Heart left ventricle (tissue), 13 donors: ENCODE data around the gene SP6.

Experiments used
- POLR2A ChIP-seq, 2 donors: fragments of 450-650 bp; IDR thresholded peaks; one replicate each; pipeline ENCODE4 v1.6.1; 2017; ENCODE audit warnings: antibody characterized with exemption in 2 of 2, mild to moderate bottlenecking in 2 of 2, moderate library complexity in 2 of 2
- TF ChIP-seq, protein P1 (sequence below), 12 donors: fragments of 200-600 bp; sonication (generic) in 4 of 12; IDR thresholded peaks; one replicate each; pipeline versions ENCODE4 v1.5.0 to v1.8.0; 2018 to 2022; ENCODE audit warnings: antibody characterized with exemption in 12 of 12, mild to moderate bottlenecking in 5 of 12
- donor health status: ischemic (EF 13 %, LVEDD 7.1; RV severe dilation, severe dysfunction).
- donor health status: DM: no; HTN: yes; CAD: no.
- donor health status: DM: no; HTN: no; CAD: no.
- donor health status: ischemic (EF 25% LVEDD 6.9; RV normal size, moderate dysfunction).
- donor health status: ischemic (EF 25% LVEDD 5.7; RV mildly dilated, moderate dysfunction).
- donor health status: ischemic (EF 35%, LVEDD 5.7; RV mildly dilated, moderate dysfunction).
- donor health status: nonischemic (EF 11% LVEDD 7.7; RV severe dilation, severe dysfunction).
- donor health status: DM: yes; HTN: yes; CAD: no.
- donor health status: PGD.
- donor health status: ischemic (EF 29% LVEDD 5.4; RV normal size, mild dysfunction).
- donor health status: nonischemic (EF 23%, LVEDD 6.1; RV moderate dilation, normal function).

DNA sequence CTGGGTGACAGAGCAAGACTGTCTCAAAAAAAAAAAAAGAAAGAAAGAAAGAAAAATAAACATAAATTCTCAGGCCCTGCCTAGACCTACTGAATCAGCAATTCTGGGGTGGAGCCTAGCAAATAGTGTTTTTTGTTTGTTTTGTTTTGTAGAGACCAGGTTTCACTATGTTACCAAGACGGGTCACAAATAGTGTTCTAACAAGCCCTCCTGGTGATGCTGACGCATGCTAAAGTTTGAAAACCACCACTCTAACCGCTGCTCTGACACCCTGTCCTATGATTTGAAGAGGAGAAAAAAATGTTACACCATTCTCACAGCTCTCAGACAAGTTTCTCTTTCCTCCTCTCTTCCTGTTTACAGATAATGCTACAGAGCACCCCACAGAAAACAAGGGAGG is 21.1 kb downstream of the SP6 start:
- TF ChIP-seq, protein P1, sequence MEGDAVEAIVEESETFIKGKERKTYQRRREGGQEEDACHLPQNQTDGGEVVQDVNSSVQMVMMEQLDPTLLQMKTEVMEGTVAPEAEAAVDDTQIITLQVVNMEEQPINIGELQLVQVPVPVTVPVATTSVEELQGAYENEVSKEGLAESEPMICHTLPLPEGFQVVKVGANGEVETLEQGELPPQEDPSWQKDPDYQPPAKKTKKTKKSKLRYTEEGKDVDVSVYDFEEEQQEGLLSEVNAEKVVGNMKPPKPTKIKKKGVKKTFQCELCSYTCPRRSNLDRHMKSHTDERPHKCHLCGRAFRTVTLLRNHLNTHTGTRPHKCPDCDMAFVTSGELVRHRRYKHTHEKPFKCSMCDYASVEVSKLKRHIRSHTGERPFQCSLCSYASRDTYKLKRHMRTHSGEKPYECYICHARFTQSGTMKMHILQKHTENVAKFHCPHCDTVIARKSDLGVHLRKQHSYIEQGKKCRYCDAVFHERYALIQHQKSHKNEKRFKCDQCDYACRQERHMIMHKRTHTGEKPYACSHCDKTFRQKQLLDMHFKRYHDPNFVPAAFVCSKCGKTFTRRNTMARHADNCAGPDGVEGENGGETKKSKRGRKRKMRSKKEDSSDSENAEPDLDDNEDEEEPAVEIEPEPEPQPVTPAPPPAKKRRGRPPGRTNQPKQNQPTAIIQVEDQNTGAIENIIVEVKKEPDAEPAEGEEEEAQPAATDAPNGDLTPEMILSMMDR (IDR thresholded peaks at IDR 0.05): no peak
- no peak for TF ChIP-seq POLR2A (IDR thresholded peaks at IDR 0.05)
